NCI-H226 (cell line): ENCODE results near the gene TUBGCP2.
"Not testable (repeated sequence)": the region's sequence is repeated elsewhere in the genome, so short reads cannot be mapped to it uniquely, and the experiment has no call there.

Source experiments
- DNase-seq: peaks from one replicate; pipeline ENCODE4 v3.0.0-alpha.2; 2015

The TUBGCP2 gene

GRCh38 chr10:133324198-133324792 lies 15.6 kb upstream of the TUBGCP2 start:
- peak; percentile 46 for DNase-seq

- not testable (repeated sequence) for DNase-seq
Observed at GRCh38 chr10:133322064-133322709, 13.5 kb upstream of the TUBGCP2 start.

- DNase-seq: not testable (repeated sequence)
Observed at GRCh38 chr10:133320852-133321422, 12.3 kb upstream of the TUBGCP2 start.

- peak; percentile 40 for DNase-seq
Observed at GRCh38 chr10:133318494-133319127, 9.9 kb upstream of the TUBGCP2 start.

GRCh38 chr10:133316732-133317131 lies 8.1 kb upstream of the TUBGCP2 start:
- DNase-seq: no peak

- no peak for DNase-seq
Observed at GRCh38 chr10:133316266-133316665, 7.6 kb upstream of the TUBGCP2 start.

GRCh38 chr10:133315847-133316246 lies 7.2 kb upstream of the TUBGCP2 start:
- DNase-seq: no peak

GRCh38 chr10:133314911-133315310 lies 6.2 kb upstream of the TUBGCP2 start:
- DNase-seq: no peak

GRCh38 chr10:133313192-133313591 lies 4.5 kb upstream of the TUBGCP2 start:
- DNase-seq: no peak

GRCh38 chr10:133312769-133313145 lies 4.1 kb upstream of the TUBGCP2 start:
- no peak for DNase-seq

- DNase-seq: no peak
Observed at GRCh38 chr10:133312016-133312768, 3.5 kb upstream of the TUBGCP2 start.

GRCh38 chr10:133311570-133311969 lies 2.9 kb upstream of the TUBGCP2 start:
- no peak for DNase-seq

- no peak for DNase-seq
Observed at GRCh38 chr10:133310789-133311188, 2.1 kb upstream of the TUBGCP2 start.

- DNase-seq: no peak
Observed at GRCh38 chr10:133310399-133310755, 1.7 kb upstream of the TUBGCP2 start.

GRCh38 chr10:133309720-133310398 lies 1.2 kb upstream of the TUBGCP2 start:
- DNase-seq: no peak

GRCh38 chr10:133309100-133309719 lies 538 bp upstream of the TUBGCP2 start:
- DNase-seq: peak; percentile 44

- DNase-seq: peak; percentile 44
Observed at GRCh38 chr10:133307776-133308420, 774 bp downstream of the TUBGCP2 start.

GRCh38 chr10:133306941-133307379 lies 1.7 kb downstream of the TUBGCP2 start:
- DNase-seq: no peak

- DNase-seq: no peak
Observed at GRCh38 chr10:133306097-133306476, 2.6 kb downstream of the TUBGCP2 start.

GRCh38 chr10:133303206-133303605 lies 5.5 kb downstream of the TUBGCP2 start:
- no peak for DNase-seq

- no peak for DNase-seq
Observed at GRCh38 chr10:133302230-133302629, 6.4 kb downstream of the TUBGCP2 start.

GRCh38 chr10:133299738-133300137 lies 8.9 kb downstream of the TUBGCP2 start:
- DNase-seq: no peak
